ENCODE data around the gene CTNNA3. TPM values are rescaled to one million over a fixed set of nuclear protein-coding genes. Genes with fewer than 3 reads are reported as not detected.
A peak's percentile ranks its signal among the peaks of the same experiment; 100 is the strongest.

The CTNNA3 gene
- total RNA-seq, 1 experiment from 2014 or later = 0.20 TPM

DNA sequence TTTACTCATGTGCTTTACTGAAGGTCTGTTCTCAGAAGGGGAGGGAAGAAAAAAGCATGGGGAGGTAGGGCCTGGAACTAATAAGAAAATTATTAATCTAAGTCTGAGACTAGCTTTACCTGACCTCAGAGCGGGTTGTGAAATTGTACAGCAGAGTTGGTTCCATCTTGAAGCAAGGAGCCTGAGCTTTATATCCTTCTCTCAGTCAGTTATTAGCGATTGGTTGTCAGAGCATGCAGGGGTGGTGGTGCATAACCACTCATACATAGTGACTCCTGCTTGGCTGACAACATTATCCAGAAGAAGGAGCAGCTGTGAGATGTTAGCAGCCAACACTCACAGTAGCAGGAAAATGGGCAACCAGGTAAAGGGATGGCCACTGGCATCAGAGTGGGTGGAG lies 1746.5 kb downstream of the CTNNA3 start:
- no peak overlapping the region for H3K27ac Mint-ChIP-seq (ENCODE audit: unreplicated experiment)
- no peaks in the 10 kb centered on the region for H3K27me3 Mint-ChIP-seq (ENCODE audit: insufficient read depth, unreplicated experiment)
- H3K36me3 ChIP-seq (ENCODE audit: control insufficient read depth, insufficient read depth, low read length) = no peaks in the 10 kb centered on the region
- no peaks in the 10 kb centered on the region for H3K9me3 Mint-ChIP-seq (ENCODE audit: unreplicated experiment)
- no peaks in the 10 kb centered on the region for H3K27me3 ChIP-seq (replicated peaks; ENCODE audit: control insufficient read depth, insufficient read depth, low read length)
- no peak overlapping the region for H3K4me3 ChIP-seq (ENCODE audit: low read depth, low read length)
- DNase-seq = no peak
- H3K4me3 Mint-ChIP-seq (ENCODE audit: unreplicated experiment) = no peak overlapping the region
- H3K4me1 Mint-ChIP-seq (ENCODE audit: low read depth, unreplicated experiment) = peaks cover 8% of the 10 kb centered on the region
- POLR2A ChIA-PET = no interaction called here
- no TSS peak for BruUV-seq (replicated peaks)
- intact Hi-C loops (cut with micrococcal nuclease; ENCODE audit: unreplicated experiment) = no loop called here
- CTCF ChIA-PET = no interaction called here
- H3K36me3 Mint-ChIP-seq (ENCODE audit: insufficient read depth, unreplicated experiment) = no peaks in the 10 kb centered on the region
- 0 out of 2 replicates have a peak, but pooled peaks cover 3% of the 10 kb centered on the region for H3K9me3 ChIP-seq
- TF ChIP-seq, protein P1, sequence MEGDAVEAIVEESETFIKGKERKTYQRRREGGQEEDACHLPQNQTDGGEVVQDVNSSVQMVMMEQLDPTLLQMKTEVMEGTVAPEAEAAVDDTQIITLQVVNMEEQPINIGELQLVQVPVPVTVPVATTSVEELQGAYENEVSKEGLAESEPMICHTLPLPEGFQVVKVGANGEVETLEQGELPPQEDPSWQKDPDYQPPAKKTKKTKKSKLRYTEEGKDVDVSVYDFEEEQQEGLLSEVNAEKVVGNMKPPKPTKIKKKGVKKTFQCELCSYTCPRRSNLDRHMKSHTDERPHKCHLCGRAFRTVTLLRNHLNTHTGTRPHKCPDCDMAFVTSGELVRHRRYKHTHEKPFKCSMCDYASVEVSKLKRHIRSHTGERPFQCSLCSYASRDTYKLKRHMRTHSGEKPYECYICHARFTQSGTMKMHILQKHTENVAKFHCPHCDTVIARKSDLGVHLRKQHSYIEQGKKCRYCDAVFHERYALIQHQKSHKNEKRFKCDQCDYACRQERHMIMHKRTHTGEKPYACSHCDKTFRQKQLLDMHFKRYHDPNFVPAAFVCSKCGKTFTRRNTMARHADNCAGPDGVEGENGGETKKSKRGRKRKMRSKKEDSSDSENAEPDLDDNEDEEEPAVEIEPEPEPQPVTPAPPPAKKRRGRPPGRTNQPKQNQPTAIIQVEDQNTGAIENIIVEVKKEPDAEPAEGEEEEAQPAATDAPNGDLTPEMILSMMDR (IDR thresholded peaks at IDR 0.05; ENCODE audit: insufficient read depth in 1 of 2, low read depth in 1 of 2, low read length in 1 of 2, severe bottlenecking in 1 of 2, unreplicated experiment in 1 of 2) = no peak
- H3K4me1 ChIP-seq = peaks cover 14% of the 10 kb centered on the region

DNA sequence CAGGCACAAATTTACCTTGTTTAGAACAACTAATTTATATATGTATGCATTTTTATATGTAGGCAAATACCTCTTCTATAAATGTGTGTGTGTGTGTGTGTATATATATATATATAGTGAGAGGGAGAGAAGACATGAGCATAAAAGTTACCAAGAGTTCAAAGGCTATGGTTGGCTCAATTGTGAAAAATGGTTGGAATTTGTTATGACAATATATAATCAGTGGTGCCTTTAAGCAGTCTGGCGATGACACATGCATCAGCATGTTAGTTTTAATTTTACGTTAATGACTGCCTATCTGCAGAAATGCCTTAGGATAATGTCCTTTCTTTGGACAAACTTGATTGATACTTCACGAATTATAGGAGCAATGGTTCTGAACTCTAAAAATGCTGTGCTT lies 1750.9 kb downstream of the CTNNA3 start:
- Mint-ChIP-seq H3K27ac (ENCODE audit: unreplicated experiment) (no peak overlapping the region), H3K4me1 (ENCODE audit: low read depth, unreplicated experiment) (peaks cover 22% of the 10 kb centered on the region)
- no peaks in the 10 kb centered on the region for H3K27me3 ChIP-seq (replicated peaks; ENCODE audit: control insufficient read depth, insufficient read depth, low read length)

DNA sequence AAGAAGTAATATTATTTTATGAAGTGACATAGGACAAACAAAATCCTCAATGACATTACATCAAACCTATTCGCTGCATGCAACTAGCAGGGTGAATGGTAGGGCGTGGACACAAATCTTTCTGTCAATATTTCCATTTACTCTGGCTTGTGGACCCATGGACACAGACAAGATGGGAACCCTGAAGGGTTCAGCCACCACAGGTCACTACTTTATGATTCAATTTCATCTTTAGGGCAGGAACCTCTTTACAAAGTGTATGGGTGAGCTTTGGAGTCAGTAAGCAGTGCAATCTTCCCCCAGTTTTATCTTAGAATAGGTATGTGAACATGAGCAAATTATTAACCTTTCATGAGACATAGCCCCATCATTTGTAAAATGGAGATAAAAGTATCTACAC lies 1752.5 kb downstream of the CTNNA3 start:
- Mint-ChIP-seq H3K9me3 (ENCODE audit: unreplicated experiment) (no peaks in the 10 kb centered on the region), H3K4me3 (ENCODE audit: unreplicated experiment) (no peak overlapping the region), H3K27me3 (ENCODE audit: insufficient read depth, unreplicated experiment) (no peaks in the 10 kb centered on the region), H3K36me3 (ENCODE audit: insufficient read depth, unreplicated experiment) (no peaks in the 10 kb centered on the region), H3K27ac (ENCODE audit: unreplicated experiment) (no peak overlapping the region), H3K4me1 (ENCODE audit: low read depth, unreplicated experiment) (peaks cover 22% of the 10 kb centered on the region)
- no peak overlapping the region for H3K4me3 ChIP-seq (ENCODE audit: low read depth, low read length)
- no peaks in the 10 kb centered on the region for H3K27me3 ChIP-seq (replicated peaks; ENCODE audit: control insufficient read depth, insufficient read depth, low read length)
- H3K36me3 ChIP-seq (ENCODE audit: control insufficient read depth, insufficient read depth, low read length) = no peaks in the 10 kb centered on the region
- ChIA-PET POLR2A (no interaction called here), CTCF (no interaction called here)
- H3K9me3 ChIP-seq = no peaks in the 10 kb centered on the region
- peak; percentile 36 to 60 for DNase-seq
- intact Hi-C loops (cut with micrococcal nuclease; ENCODE audit: unreplicated experiment) = no loop called here
- BruUV-seq (replicated peaks) = no TSS peak
- TF ChIP-seq, protein P1 (IDR thresholded peaks at IDR 0.05; ENCODE audit: insufficient read depth in 1 of 2, low read depth in 1 of 2, low read length in 1 of 2, severe bottlenecking in 1 of 2, unreplicated experiment in 1 of 2) = no peak
- H3K4me1 ChIP-seq = peaks cover 40% of the 10 kb centered on the region

More for the DNA sequence above, 1750.9 kb downstream of the CTNNA3 start:
- H3K4me3 Mint-ChIP-seq (ENCODE audit: unreplicated experiment) = no peak overlapping the region
- ChIA-PET CTCF (no interaction called here), POLR2A (no interaction called here)
- peaks cover 40% of the 10 kb centered on the region for H3K4me1 ChIP-seq
- H3K9me3 ChIP-seq = no peaks in the 10 kb centered on the region
- H3K9me3 Mint-ChIP-seq (ENCODE audit: unreplicated experiment) = no peaks in the 10 kb centered on the region
- no peaks in the 10 kb centered on the region for H3K27me3 Mint-ChIP-seq (ENCODE audit: insufficient read depth, unreplicated experiment)
- H3K36me3 ChIP-seq (ENCODE audit: control insufficient read depth, insufficient read depth, low read length) = no peaks in the 10 kb centered on the region
- TF ChIP-seq, protein P1 (IDR thresholded peaks at IDR 0.05; ENCODE audit: insufficient read depth in 1 of 2, low read depth in 1 of 2, low read length in 1 of 2, severe bottlenecking in 1 of 2, unreplicated experiment in 1 of 2) = no peak
- no TSS peak for BruUV-seq (replicated peaks)
- DNase-seq = no peak
- intact Hi-C loops (cut with micrococcal nuclease; ENCODE audit: unreplicated experiment) = no loop called here
- no peaks in the 10 kb centered on the region for H3K36me3 Mint-ChIP-seq (ENCODE audit: insufficient read depth, unreplicated experiment)
- no peak overlapping the region for H3K4me3 ChIP-seq (ENCODE audit: low read depth, low read length)

Measured in Caco-2 (cell line).